ENCODE data around the gene AKR1C2.
"Not testable (repeated sequence)": the region's sequence is repeated elsewhere in the genome, so short reads cannot be mapped to it uniquely, and the experiment has no call there.

AKR1C2 gene

GRCh38 chr10:5023177-5023805 lies 19.6 kb upstream of the AKR1C2 start:
- no peak for DNase-seq

DNA sequence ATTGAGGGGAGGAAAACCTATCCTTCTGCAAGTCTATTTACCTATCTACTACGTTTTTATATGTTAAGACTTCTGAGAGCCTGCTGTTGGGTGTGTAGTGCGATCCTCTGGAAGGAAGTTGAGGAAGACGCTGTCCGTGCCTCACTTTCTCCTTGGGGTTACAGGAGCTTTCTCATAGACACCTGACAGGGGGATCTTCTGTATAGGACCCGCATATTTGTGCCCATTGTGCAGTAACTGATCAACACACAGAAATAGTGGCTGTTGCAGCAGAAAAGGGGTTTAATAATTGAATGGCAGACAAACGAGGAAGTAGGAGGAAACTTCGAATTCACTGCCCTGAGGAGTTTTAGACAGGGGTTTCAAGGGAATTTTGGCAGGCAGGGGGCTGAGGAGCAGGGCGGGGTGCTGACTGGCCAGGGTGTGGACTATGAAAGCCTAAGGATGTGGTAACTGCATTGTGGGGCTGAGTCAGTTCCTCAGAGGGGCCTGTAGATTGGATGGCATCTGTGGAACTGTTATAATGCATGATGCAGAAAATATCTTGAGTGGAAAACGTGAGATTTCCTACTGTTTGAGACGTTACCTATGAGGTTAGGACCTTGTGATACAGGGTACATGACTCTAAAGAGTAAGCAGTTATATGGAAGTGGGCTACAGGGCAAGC lies 18.1 kb upstream of the AKR1C2 start:
- not testable (repeated sequence) for DNase-seq

DNA sequence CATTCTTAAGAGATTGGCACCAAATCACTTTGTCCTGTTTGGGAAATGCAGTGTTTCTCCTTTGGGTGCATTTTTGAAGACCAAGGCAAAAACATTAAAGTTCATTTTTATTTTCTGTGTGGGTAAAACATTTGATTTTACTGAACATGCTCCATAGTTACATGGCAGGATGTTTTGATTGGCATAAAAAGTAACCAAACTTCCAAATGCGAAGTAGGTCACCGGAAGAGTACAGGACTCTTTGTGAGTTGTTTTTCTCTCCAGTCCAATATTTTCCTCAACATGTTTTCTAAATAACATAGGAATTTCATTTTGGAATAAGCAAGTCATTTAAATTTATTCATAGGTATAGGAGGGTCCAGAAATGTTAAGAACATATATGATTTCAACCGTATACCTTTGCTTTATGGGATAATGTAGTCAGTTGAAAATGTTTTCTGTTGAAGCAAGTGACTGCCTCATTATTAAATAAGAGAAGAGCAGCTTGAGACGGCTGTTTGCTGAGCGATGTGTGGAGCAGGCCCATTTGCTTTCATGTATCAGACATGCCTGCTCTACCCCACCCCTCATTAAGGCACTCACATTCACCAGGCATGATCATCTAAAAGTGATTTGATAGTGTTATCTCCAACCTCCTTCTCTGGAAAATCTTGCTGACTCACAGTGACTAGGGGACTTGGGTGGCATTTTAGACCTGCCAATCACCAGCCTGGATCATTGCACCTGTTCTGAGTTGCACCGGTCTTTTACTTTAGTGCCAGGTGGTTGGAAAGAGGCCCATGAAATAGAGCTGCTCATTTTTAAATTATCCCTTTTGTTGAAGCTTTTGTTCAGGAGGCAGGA lies 16.3 kb upstream of the AKR1C2 start:
- DNase-seq, result not testable (repeated sequence)

GRCh38 chr10:5018671-5019277 lies 15.1 kb upstream of the AKR1C2 start:
- not testable (repeated sequence) for DNase-seq

DNA sequence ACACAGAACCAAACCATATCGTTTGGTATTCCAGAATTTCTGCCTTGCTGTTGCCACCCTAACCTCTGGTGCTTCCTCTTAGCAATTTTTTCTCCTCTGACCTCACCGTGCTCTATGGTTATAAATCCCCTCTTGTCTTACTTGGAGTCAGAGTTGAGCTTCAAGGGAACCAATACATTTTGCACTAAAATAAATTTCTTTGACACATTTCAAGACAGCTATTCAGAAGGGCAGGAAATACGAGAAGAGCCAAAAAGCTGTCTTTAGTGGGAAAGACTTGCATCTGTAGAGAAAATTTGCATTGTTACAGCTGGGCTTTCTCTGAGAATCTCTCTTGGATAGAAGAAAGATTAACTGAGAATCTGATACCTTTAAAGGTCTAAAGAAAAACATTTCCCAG lies 14.5 kb upstream of the AKR1C2 start:
- DNase-seq, result no peak

- DNase-seq, result no peak
Observed at GRCh38 chr10:5014936-5015335, 11.3 kb upstream of the AKR1C2 start.

- DNase-seq, result not testable (repeated sequence)
Observed at GRCh38 chr10:5014200-5014910, 10.7 kb upstream of the AKR1C2 start.

- no peak for DNase-seq
Observed at GRCh38 chr10:5013385-5013784, 9.7 kb upstream of the AKR1C2 start.

DNA sequence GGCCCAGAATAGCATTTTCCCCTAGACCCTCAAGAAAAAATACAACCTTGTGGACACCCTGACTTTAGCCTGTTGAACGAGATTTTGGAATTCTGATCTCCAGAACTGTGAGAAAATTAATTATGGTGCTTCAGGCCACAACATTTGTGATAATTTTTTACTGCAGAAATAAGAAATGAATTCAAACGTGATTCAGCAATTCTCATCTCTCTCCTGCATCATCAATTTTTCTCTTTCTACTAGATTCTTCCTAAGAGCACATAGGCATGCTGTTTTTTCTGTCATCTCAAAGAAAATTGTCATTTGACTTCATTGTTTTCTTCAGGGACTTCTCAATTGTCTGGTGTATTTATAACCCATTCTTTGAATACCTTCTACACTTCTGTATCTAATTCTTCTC lies 8.9 kb upstream of the AKR1C2 start:
- no peak for DNase-seq

DNA sequence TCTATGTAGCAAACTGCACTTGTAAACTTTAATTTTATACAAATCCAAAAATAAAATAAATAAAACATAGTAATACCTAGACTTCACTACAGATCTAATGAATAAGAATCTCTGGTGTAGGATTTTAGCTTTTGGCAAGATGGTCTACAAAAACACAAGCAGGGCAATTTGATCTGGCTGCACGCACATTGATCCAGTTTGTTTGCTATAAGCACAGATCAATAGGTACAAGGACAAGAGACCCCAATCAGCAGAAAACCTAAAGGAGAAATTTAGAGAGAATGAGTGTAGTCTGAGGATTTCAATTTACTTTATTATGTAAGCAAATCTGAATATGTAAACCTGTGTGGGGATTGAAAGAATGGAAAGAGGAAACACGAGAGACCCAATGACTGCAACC lies 7.7 kb upstream of the AKR1C2 start:
- DNase-seq, result not testable (repeated sequence)

DNA sequence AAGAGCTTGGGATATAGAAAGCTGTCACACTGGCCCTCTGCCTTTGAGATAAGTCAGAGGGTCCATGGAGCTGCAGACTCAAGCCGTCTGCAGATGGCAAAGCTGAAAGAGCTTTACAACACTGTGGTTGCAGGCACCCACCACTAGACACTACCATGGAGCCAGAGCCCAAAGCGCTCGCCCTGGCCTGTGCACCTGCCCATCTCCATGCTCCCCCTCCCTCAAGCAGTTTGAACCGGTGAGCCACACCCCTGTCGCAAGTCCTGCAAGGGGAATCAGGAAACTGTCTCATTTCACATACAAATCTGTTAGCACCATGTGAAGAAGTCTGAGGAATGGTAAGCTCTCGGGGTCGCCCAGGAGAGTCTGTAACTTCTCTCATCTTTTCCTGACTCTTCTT lies 6.4 kb upstream of the AKR1C2 start:
- DNase-seq, result not testable (repeated sequence)

GRCh38 chr10:5008857-5009548 lies 5.3 kb upstream of the AKR1C2 start:
- DNase-seq, result not testable (repeated sequence)

GRCh38 chr10:5004501-5004900 lies 844 bp upstream of the AKR1C2 start:
- DNase-seq, result not testable (repeated sequence)

- DNase-seq, result not testable (repeated sequence)
Observed at GRCh38 chr10:5004030-5004385, 351 bp upstream of the AKR1C2 start.

- no peak for DNase-seq
Observed at GRCh38 chr10:5002013-5002727, 1.5 kb downstream of the AKR1C2 start.

GRCh38 chr10:4998671-4999070 lies 5.0 kb downstream of the AKR1C2 start:
- DNase-seq, result no peak

DNA sequence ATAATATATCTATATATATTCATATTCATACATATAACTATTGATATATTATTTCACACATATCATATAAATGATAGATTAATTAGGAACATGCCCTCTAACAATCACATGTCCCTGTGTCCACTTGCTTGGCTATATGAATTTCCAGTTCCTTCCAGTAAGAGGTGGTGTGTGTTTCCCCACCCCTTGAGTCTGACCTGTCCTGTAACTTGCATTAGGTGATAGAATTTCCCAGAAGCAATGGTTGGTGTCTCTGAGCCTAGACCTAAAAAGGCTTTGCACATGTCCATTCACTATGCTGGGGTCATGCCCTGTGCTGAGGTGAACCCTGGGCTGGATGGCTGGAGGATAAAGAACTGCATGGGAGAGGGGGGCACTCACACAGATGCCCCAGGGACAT lies 9.4 kb downstream of the AKR1C2 start:
- DNase-seq, result not testable (repeated sequence)

DNA sequence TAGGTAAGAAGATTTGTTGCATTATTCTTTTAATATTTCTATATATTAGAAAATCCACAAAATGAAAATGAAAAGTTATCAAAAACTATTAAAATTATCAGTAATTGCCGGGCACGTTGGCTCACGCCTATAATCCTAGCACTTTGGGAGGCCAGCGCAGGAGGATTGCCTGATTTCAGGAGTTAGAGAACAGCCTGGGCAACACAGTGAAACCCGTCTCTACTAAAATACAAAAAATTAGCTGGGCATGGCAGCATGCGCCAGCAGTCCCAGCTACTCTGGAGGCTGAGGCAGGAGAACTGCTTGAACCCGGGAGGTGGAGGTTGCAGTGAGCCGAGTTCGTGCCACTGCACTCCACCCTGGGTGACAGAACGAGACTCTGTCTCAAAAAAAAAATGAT lies 11.1 kb downstream of the AKR1C2 start:
- not testable (repeated sequence) for DNase-seq

- DNase-seq, result not testable (repeated sequence)
Observed at GRCh38 chr10:4991463-4991862, 12.2 kb downstream of the AKR1C2 start.

DNA sequence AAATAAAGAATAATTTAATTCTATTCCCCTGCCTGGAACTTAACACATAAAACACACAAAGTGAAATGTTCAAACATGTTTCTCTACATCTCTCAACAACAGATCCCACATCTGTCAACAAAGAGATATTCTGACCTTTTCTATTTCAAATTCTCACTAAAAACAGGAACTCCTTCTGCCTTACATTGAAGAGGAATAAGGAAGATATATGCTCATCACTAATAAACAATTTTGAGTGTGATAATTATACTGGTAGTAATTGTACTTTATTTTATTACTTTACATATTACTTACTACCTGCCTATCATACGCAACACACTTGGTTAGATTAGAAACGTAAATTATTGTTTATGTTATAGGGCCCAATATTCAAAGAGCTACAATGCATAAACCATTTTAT lies 13.4 kb downstream of the AKR1C2 start:
- no peak for DNase-seq

DNA sequence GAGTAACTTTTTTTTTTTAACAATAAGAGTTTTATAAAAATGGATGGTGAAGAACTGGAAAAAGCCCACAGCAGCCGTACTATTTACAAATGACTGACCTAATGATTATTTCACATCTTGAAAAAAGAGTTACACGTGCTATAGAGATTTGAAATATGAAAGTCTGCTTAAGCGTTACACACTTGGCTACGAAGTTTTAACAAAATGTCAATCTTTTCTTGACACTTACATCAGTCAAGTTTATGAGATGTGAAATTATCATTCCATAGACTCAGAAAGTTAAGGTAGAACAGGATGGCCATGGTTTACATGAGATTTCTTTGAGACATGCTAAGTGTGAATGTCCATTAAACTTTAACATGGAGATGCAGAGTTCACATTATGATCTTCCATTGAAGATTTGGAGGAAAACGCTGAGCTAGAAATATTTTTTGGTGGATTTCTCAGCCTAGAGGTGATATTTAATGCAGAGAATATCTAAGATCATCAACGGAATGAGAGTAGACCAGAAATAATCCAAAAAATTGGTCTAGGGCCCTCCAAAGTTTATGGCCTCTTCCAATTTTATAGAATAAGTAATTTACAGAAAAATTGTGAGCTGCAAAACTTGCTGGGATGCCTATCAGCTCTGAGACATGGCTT lies 15.5 kb downstream of the AKR1C2 start:
- not testable (repeated sequence) for DNase-seq
